ENCODE measurements around the gene ACSBG1.

DNA sequence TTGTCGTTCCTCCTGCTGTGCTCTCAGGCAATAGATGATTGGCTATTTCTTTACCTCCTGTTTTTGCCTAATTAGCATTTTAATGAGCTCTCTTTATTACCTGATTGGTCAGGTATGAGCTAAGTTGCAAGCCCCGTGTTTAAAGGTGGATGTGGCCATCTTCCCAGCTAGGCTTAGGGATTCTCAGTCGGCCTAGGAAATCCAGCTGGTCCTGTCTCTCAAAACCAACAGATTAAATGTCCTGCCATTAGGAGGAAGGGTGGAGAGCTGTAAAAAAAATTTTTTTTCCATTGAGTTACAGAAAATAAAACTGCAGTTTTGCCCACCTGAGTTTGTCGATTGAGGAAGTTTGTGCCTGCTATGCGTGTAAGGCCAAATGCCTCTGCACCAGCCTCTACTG is 5.4 kb upstream of the ACSBG1 start:
- TF ChIP-seq POLR2AphosphoS5 (IDR thresholded peaks at IDR 0.05; ENCODE audit: low read depth, low read length), result no peak
- TF ChIP-seq, protein P1, sequence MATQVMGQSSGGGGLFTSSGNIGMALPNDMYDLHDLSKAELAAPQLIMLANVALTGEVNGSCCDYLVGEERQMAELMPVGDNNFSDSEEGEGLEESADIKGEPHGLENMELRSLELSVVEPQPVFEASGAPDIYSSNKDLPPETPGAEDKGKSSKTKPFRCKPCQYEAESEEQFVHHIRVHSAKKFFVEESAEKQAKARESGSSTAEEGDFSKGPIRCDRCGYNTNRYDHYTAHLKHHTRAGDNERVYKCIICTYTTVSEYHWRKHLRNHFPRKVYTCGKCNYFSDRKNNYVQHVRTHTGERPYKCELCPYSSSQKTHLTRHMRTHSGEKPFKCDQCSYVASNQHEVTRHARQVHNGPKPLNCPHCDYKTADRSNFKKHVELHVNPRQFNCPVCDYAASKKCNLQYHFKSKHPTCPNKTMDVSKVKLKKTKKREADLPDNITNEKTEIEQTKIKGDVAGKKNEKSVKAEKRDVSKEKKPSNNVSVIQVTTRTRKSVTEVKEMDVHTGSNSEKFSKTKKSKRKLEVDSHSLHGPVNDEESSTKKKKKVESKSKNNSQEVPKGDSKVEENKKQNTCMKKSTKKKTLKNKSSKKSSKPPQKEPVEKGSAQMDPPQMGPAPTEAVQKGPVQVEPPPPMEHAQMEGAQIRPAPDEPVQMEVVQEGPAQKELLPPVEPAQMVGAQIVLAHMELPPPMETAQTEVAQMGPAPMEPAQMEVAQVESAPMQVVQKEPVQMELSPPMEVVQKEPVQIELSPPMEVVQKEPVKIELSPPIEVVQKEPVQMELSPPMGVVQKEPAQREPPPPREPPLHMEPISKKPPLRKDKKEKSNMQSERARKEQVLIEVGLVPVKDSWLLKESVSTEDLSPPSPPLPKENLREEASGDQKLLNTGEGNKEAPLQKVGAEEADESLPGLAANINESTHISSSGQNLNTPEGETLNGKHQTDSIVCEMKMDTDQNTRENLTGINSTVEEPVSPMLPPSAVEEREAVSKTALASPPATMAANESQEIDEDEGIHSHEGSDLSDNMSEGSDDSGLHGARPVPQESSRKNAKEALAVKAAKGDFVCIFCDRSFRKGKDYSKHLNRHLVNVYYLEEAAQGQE (IDR thresholded peaks at IDR 0.05; ENCODE audit: insufficient read depth in 1 of 2, low read depth in 2 of 2, low read length in 2 of 2), result no peak

Data from PFSK-1 (cell line).